ENCODE data around the gene ANKS1A.

- TF ChIP-seq CTCF (IDR thresholded peaks at IDR 0.05) (no peak), POLR2A (IDR thresholded peaks at IDR 0.05) (no peak)
Observed at GRCh38 chr6:34961082-34961481, 72.0 kb downstream of the ANKS1A start.

All from testis (tissue), 2 donors.